HepG2 (cell line): ENCODE measurements around the gene THRAP3. TPM values are rescaled to one million over a fixed set of nuclear protein-coding genes. Genes with fewer than 3 reads are reported as not detected.
A peak's percentile ranks its signal among the peaks of the same experiment; 100 is the strongest.

Experiments used
- ATAC-seq: fragments of 200-7000 bp; cut with Tn5 transposase; 3 replicates; pipeline ENCODE4 v1.9.1; 2020; ENCODE audit warnings: mild to moderate bottlenecking, moderate library complexity
- BruUV-seq: library from RNA; stranded (reverse); fragments of 400-500 nt; replicated peaks from 2 replicates; lab custom pipeline; 2021; lab: Mats Ljungman, UMichigan
- CTCF ChIA-PET: fragments of 300-600 bp; formaldehyde crosslinking; extraction: SDS; loops from one replicate; lab custom pipeline; 2021; ENCODE audit warnings: low total read pairs, inconsistent platforms, low intra/inter-chr PET ratio; lab: Yijun Ruan, JAX
- POLR2A ChIA-PET: fragments of 350-600 bp; sonication (Branson Sonifier 250); formaldehyde crosslinking; loops from one replicate; lab custom pipeline; 2020; ENCODE audit warnings: antibody characterized with exemption, inconsistent platforms; lab: Yijun Ruan, JAX
- DNase-seq: peaks from one replicate; pipeline ENCODE4 v3.0.0-alpha.2; 2015; ENCODE audit warnings: low spot score
- FAIRE-seq: peaks from 3 replicates; lab custom pipeline; 2011; peaks lifted over from hg19 to GRCh38; lab: Jason Lieb, UNC
- H2AFZ ChIP-seq: one replicate; pipeline ENCODE4 v1.6.1; 2011; ENCODE audit warnings: low read length, inconsistent platforms
- H3K27ac ChIP-seq: fragments of 300-600 bp; 3 replicates; pipeline ENCODE4 v1.8.0; 2011; ENCODE audit warnings: mixed run types, mild to moderate bottlenecking, mixed read lengths, low read length, inconsistent platforms; ENCODE audit not compliant: insufficient read depth; ENCODE audit errors: extremely low read length
- H3K27me3 ChIP-seq, 2 experiments: fragments of 200-600 bp in 1 of 2; 2 replicates in 1 of 2; 3 replicates in 1 of 2; pipeline versions ENCODE4 v1.6.0 to v1.8.0; 2011; ENCODE audit warnings: low read length in 2 of 2, mild to moderate bottlenecking in 2 of 2, moderate library complexity in 2 of 2, inconsistent platforms in 1 of 2; ENCODE audit not compliant: insufficient read depth in 2 of 2, control insufficient read depth in 1 of 2
- H3K36me3 ChIP-seq, 2 experiments: fragments of 200-600 bp in 1 of 2; replicated peaks in 1 of 2; 2 replicates in 1 of 2; 3 replicates in 1 of 2; pipeline versions ENCODE4 v1.5.1 to v1.8.0; 2011; ENCODE audit warnings: low read length in 2 of 2, inconsistent platforms in 1 of 2; ENCODE audit not compliant: insufficient read depth in 2 of 2, control insufficient read depth in 1 of 2
- H3K4me1 ChIP-seq: 2 replicates; pipeline ENCODE4 v1.5.1; 2012; ENCODE audit warnings: low read length, inconsistent platforms; ENCODE audit not compliant: insufficient read depth
- H3K4me2 ChIP-seq: 2 replicates; pipeline ENCODE4 v1.6.0; 2011; ENCODE audit warnings: low read depth, low read length, inconsistent platforms
- H3K4me3 ChIP-seq, 3 experiments: fragments of 200-600 bp in 1 of 3; sonication (generic), shearing (Covaris generic) in 1 of 3; replicated peaks in 1 of 3; 2 replicates each; pipeline ENCODE4 v1.5.1; 2011 to 2016; ENCODE audit warnings: low read length in 3 of 3, inconsistent platforms in 2 of 3, low read depth in 2 of 3, mild to moderate bottlenecking in 2 of 3, control low read depth in 1 of 3, mixed read lengths in 1 of 3; ENCODE audit not compliant: insufficient read depth in 1 of 3
- H3K79me2 ChIP-seq: one replicate; pipeline ENCODE4 v1.6.1; 2011; ENCODE audit warnings: low read length, inconsistent platforms; ENCODE audit not compliant: insufficient read depth
- H3K9ac ChIP-seq: 2 replicates; pipeline ENCODE4 v1.6.0; 2011; ENCODE audit warnings: mild to moderate bottlenecking, low read depth, low read length, inconsistent platforms; ENCODE audit not compliant: insufficient read depth
- H3K9me3 ChIP-seq: 2 replicates; pipeline ENCODE4 v1.5.1; 2012; ENCODE audit warnings: mild to moderate bottlenecking, low read length
- H4K20me1 ChIP-seq: 2 replicates; pipeline ENCODE4 v1.6.0; 2011; ENCODE audit warnings: inconsistent platforms, mild to moderate bottlenecking, low read length, moderate library complexity; ENCODE audit not compliant: insufficient read depth
- AGO2 ChIP-seq: fragments of 200-400 bp; formaldehyde crosslinking; optimal IDR thresholded peaks from 2 replicates; pipeline ENCODE3; 2017; ENCODE audit warnings: mild to moderate bottlenecking, low read depth, low read length, moderate library complexity
- SIX1 ChIP-seq: sonication (generic); formaldehyde crosslinking; IDR thresholded peaks from 2 replicates; pipeline ENCODE4 v1.4.0; 2020; ENCODE audit warnings: missing genetic modification reagents, borderline replicate concordance
- SMYD3 ChIP-seq: sonication (generic); formaldehyde crosslinking; IDR thresholded peaks from 2 replicates; pipeline ENCODE4 v1.8.1; 2023; ENCODE audit warnings: mild to moderate bottlenecking, missing genetic modification reagents
- ZNF619 ChIP-seq: sonication (generic); formaldehyde crosslinking; IDR thresholded peaks from 2 replicates; pipeline ENCODE4 v1.4.0; 2020; ENCODE audit warnings: mild to moderate bottlenecking, missing genetic modification reagents
- ZNF850 ChIP-seq: sonication (generic); formaldehyde crosslinking; conservative IDR thresholded peaks from 2 replicates; pipeline ENCODE4 v1.9.0; 2021; ENCODE audit warnings: mild to moderate bottlenecking, missing genetic modification reagents
- WGBS: methylation state at CpG from one replicate; pipeline ENCODE4 v1.1.6; 2017; ENCODE audit warnings: low lambda C conversion rate; 5-methylcytosine and 5-hydroxymethylcytosine counted together
- in situ Hi-C: cut with HindIII; loops from 2 replicates; pipeline ENCODE4 v1.10.0; 2017; ENCODE audit warnings: low pct_unique_long_range_greater_than_20kb; ENCODE audit not compliant: extremely low pct_ligation_motif_present
- intact Hi-C: fragments of 100-400 bp; cut with micrococcal nuclease; formaldehyde crosslinking; loops from one replicate; pipeline ENCODE4 v1.10.0; 2022; ENCODE audit not compliant: unreplicated experiment
- polyA plus RNA-seq, 8 experiments: library from polyadenylated mRNA; depleted of rRNA in 3 of 8; stranded (reverse) in 7 of 8; unstranded in 1 of 8; fragments of >200 nt; fragmentation: Illumina TruSeq in 4 of 8; extraction: Trizol in 4 of 8; gene quantifications; 2 replicates each; pipeline versions ENCODE4 v1.2.1 to v1.2.3, GENCODE V29; 2011 to 2016; ENCODE audit warnings: low read depth in 4 of 8, missing spikeins in 1 of 8, mixed read lengths in 1 of 8; ENCODE audit not compliant: insufficient read depth in 1 of 8
- total RNA-seq, 5 experiments: library from RNA; depleted of rRNA; stranded (reverse); fragments of >200 nt; fragmentation: Illumina TruSeq; extraction: Trizol; gene quantifications; 2 replicates each; pipeline ENCODE4 v1.2.3, GENCODE V29; 2016; ENCODE audit warnings: low read depth in 1 of 5

THRAP3 gene
- total and polyA plus RNA-seq, 2 of the 13 experiments (the other 11 are each of a cell fraction or from before 2014, with no cell fraction given) = 45.0 to 92.6 TPM

GRCh38 chr1:36339215-36339614 lies 115.0 kb downstream of the THRAP3 start (continued):
- TF ChIP-seq ZNF619 (CRISPR knock-in tag) = no peak
- TF ChIP-seq, all 625 proteins: peak for 5

GRCh38 chr1:36339615-36340014 lies 115.4 kb downstream of the THRAP3 start:
- ChIA-PET CTCF (no interaction called here), POLR2A (interaction anchor here (0.6 kb wide), 1 partner anchor 68 kb away, joined by 4 read pairs; no protein-coding TSS in a partner anchor)
- TF ChIP-seq SMYD3 = no peak
- TF ChIP-seq ZNF850 (CRISPR knock-in tag) = no peak
- H3K27me3 ChIP-seq = peaks cover 0 to 5% of the 10 kb centered on the region in 2 experiments; a peak in 2 of 5 replicates
- 75% methylated on average over 7 of the region's 9 CpGs for WGBS
- no peak overlapping the region for H3K4me2 ChIP-seq
- no peak for ATAC-seq
- no peak overlapping the region for H3K27ac ChIP-seq
- intact Hi-C loops = no loop called here
- no TSS peak for BruUV-seq
- no peaks in the 10 kb centered on the region for H3K79me2 ChIP-seq
- DNase-seq = peak; percentile 33
- H3K9ac ChIP-seq = no peak overlapping the region
- no peaks in the 10 kb centered on the region for H4K20me1 ChIP-seq
- H3K9me3 ChIP-seq = no peaks in the 10 kb centered on the region
- FAIRE-seq = peak; percentile 49
- peaks cover 26% of the 10 kb centered on the region for H3K4me1 ChIP-seq
- H2AFZ ChIP-seq = no peak overlapping the region
- H3K4me3 ChIP-seq = no peak overlapping the region
- H3K36me3 ChIP-seq = peaks cover 14 to 31% of the 10 kb centered on the region in 2 experiments; a peak in 4 of 5 replicates
- in situ Hi-C loops = loop anchor here (5.0 kb wide), 1 partner anchor 83 kb away; no protein-coding TSS in a partner anchor

- POLR2A ChIA-PET = interaction anchor here (1.1 to 1.5 kb wide), 3 partner anchors 17 to 192 kb away, joined by 3 to 5 read pairs (median 5); partner anchors contain the start of gene TRAPPC3
- Histone ChIP-seq H3K79me2 (no peaks in the 10 kb centered on the region), H2AFZ (no peak overlapping the region), H3K9me3 (no peaks in the 10 kb centered on the region), H4K20me1 (no peaks in the 10 kb centered on the region), H3K27me3 (no peaks in the 10 kb centered on the region), H3K9ac (no peak overlapping the region), H3K4me2 (no peak overlapping the region), H3K4me1 (peaks cover 24% of the 10 kb centered on the region), H3K27ac (no peak overlapping the region), H3K4me3 (no peak overlapping the region), H3K36me3 (peaks cover 22 to 49% of the 10 kb centered on the region in 2 experiments; a peak in 4 of 5 replicates)
- peak; percentile 65 for TF ChIP-seq AGO2
- no peak for TF ChIP-seq SIX1
- DNase-seq (no peak), FAIRE-seq (no peak), ATAC-seq (no peak)
- CTCF ChIA-PET = interaction anchor here (1.0 to 3.1 kb wide), 2 partner anchors 79 to 192 kb away, joined by 3 to 24 read pairs; no protein-coding TSS in a partner anchor
- in situ Hi-C loops (loop anchor here (5.0 kb wide), 1 partner anchor 81 kb away; no protein-coding TSS in a partner anchor), intact Hi-C loops (loop anchor here (2.0 kb wide), 1 partner anchor 79 kb away; no protein-coding TSS in a partner anchor)
- 93% methylated on average over 25 of the region's 34 CpGs for WGBS
- no TSS peak for BruUV-seq
Measured at GRCh38 chr1:36341626-36342320, 117.5 kb downstream of the THRAP3 start.
